HEK293 (cell line): ENCODE measurements around the gene RAB17.

Experiments
- CTCF ChIA-PET: fragments of 350-600 bp; formaldehyde crosslinking; extraction: SDS; loops from one replicate; lab custom pipeline; 2021; ENCODE audit warnings: antibody characterized with exemption; lab: Yijun Ruan, JAX
- POLR2A ChIA-PET: fragments of 300-600 bp; formaldehyde crosslinking; extraction: SDS; loops from one replicate; lab custom pipeline; 2020; ENCODE audit warnings: antibody characterized with exemption, inconsistent platforms; lab: Yijun Ruan, JAX
- H3K27ac ChIP-seq: fragments of 200-500 bp; sonication (Bioruptor generic); 2 replicates; pipeline ENCODE4 v1.5.1; 2014; ENCODE audit warnings: low read depth, low read length, control low read depth, inconsistent platforms; ENCODE audit errors: extremely low read depth
- H3K36me3 ChIP-seq, 2 experiments: fragments of 200-500 bp in 1 of 2; sonication (Bioruptor generic) in 1 of 2; 1 replicate in 1 of 2; 2 replicates in 1 of 2; pipeline ENCODE4 v1.5.1; 2014 to 2017; ENCODE audit warnings: inconsistent platforms in 2 of 2, low read length in 2 of 2; ENCODE audit not compliant: control insufficient read depth in 2 of 2, insufficient read depth in 1 of 2
- H3K4me1 ChIP-seq: fragments of 200-500 bp; sonication (Bioruptor generic); 2 replicates; pipeline ENCODE4 v1.5.1; 2014; ENCODE audit warnings: mild to moderate bottlenecking, low read length, inconsistent platforms; ENCODE audit not compliant: control insufficient read depth, insufficient read depth
- H3K4me3 ChIP-seq: 2 replicates; pipeline ENCODE4 v1.5.1; 2011; ENCODE audit warnings: low read depth, mild to moderate bottlenecking, control low read depth, low read length, moderate library complexity
- H3K9me3 ChIP-seq: fragments of 200-500 bp; sonication (Bioruptor generic); 2 replicates; pipeline ENCODE4 v1.5.1; 2014; ENCODE audit warnings: low read depth, low read length, inconsistent platforms; ENCODE audit not compliant: control insufficient read depth, insufficient read depth
- GFI1B ChIP-seq: fragments of 450-650 bp; formaldehyde crosslinking; IDR thresholded peaks from 2 replicates; pipeline ENCODE4 v1.5.1; 2016; ENCODE audit warnings: missing biosample characterization, missing genetic modification characterization
- SCRT2 ChIP-seq: fragments of 450-650 bp; formaldehyde crosslinking; IDR thresholded peaks from 2 replicates; pipeline ENCODE4 v1.5.1; 2016; ENCODE audit warnings: missing biosample characterization, missing genetic modification characterization
- SP7 ChIP-seq: fragments of 450-650 bp; formaldehyde crosslinking; IDR thresholded peaks from 2 replicates; pipeline ENCODE4 v1.5.1; 2016; ENCODE audit warnings: missing biosample characterization, missing genetic modification characterization
- ZFHX2 ChIP-seq: fragments of 450-650 bp; formaldehyde crosslinking; conservative IDR thresholded peaks from 2 replicates; pipeline ENCODE4 v1.5.1; 2016; ENCODE audit warnings: missing biosample characterization, missing genetic modification characterization
- ZNF221 ChIP-seq: fragments of 450-650 bp; formaldehyde crosslinking; IDR thresholded peaks from 2 replicates; pipeline ENCODE4 v1.5.1; 2017; ENCODE audit warnings: missing biosample characterization, missing genetic modification characterization, borderline replicate concordance
- ZNF302 ChIP-seq: fragments of 450-650 bp; formaldehyde crosslinking; IDR thresholded peaks from 2 replicates; pipeline ENCODE4 v1.5.1; 2016; ENCODE audit warnings: missing biosample characterization, missing genetic modification characterization, low read depth
- ZNF473 ChIP-seq: fragments of 450-650 bp; formaldehyde crosslinking; IDR thresholded peaks from 2 replicates; pipeline ENCODE4 v1.5.1; 2017; ENCODE audit warnings: missing biosample characterization, missing genetic modification characterization
- ZNF529 ChIP-seq: fragments of 450-650 bp; formaldehyde crosslinking; IDR thresholded peaks from 2 replicates; pipeline ENCODE4 v1.5.1; 2017; ENCODE audit warnings: missing genetic modification characterization, missing biosample characterization; ENCODE audit not compliant: insufficient replicate concordance
- ZNF548 ChIP-seq: fragments of 450-650 bp; formaldehyde crosslinking; IDR thresholded peaks from 2 replicates; pipeline ENCODE4 v1.5.1; 2016; ENCODE audit warnings: missing biosample characterization, missing genetic modification characterization
- ZNF596 ChIP-seq: fragments of 450-650 bp; IDR thresholded peaks from 2 replicates; pipeline ENCODE4 v1.5.0; 2018; ENCODE audit warnings: missing biosample characterization, mild to moderate bottlenecking, missing genetic modification characterization, moderate library complexity
- ZNF600 ChIP-seq: fragments of 450-650 bp; formaldehyde crosslinking; IDR thresholded peaks from 2 replicates; pipeline ENCODE4 v1.5.1; 2016; ENCODE audit warnings: missing biosample characterization, missing genetic modification characterization
- ZNF610 ChIP-seq: fragments of 450-650 bp; formaldehyde crosslinking; IDR thresholded peaks from 2 replicates; pipeline ENCODE4 v1.5.1; 2016; ENCODE audit warnings: missing biosample characterization, missing genetic modification characterization, borderline replicate concordance
- ZNF776 ChIP-seq: fragments of 450-650 bp; formaldehyde crosslinking; IDR thresholded peaks from 2 replicates; pipeline ENCODE4 v1.5.0; 2017; ENCODE audit warnings: missing biosample characterization, missing genetic modification characterization, borderline replicate concordance
- TF ChIP-seq, protein P1 (sequence below): fragments of 450-650 bp; formaldehyde crosslinking; IDR thresholded peaks from 2 replicates; pipeline ENCODE4 v1.5.1; 2016; ENCODE audit warnings: missing biosample characterization, missing genetic modification characterization
- TF ChIP-seq, protein P2 (sequence below): fragments of 450-650 bp; formaldehyde crosslinking; IDR thresholded peaks from 2 replicates; pipeline ENCODE4 v1.5.1; 2016; ENCODE audit warnings: missing biosample characterization, missing genetic modification characterization
- TF ChIP-seq, protein P3 (sequence below): fragments of 450-650 bp; formaldehyde crosslinking; IDR thresholded peaks from 2 replicates; pipeline ENCODE4 v1.5.1; 2017; ENCODE audit warnings: missing biosample characterization, missing genetic modification characterization

The RAB17 gene

DNA sequence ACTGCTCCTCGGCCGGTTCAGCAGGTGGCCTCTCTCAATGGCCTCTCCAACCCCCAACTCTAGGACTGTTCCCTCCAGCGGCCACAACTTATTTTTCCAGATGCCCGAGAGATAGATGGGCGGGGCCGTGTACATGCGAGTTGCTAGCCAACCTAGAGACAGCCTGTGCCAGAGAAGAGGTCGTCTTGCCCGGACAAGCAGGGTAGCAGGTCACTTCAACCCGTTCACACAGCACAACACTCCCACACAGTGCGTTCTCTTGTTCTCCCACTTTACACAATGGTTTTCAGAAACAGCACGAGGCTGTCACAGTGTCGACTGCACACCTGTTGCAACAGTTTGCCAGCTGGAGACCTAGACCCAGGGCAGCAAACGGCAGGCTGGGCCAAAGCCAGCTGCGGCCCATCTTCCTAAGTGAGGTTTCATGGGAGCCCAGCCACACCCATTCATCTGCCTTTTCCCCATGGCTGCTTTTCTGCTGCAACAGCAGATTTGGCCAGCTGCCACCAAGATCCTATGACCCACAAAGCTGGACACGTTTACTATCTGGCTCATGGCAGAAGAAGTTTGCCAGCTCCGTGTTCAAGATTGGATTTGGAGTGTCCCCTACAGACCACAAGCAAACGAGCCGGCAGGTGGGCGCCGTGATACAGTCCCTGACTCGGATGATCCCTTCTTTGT lies 31.4 kb downstream of the RAB17 start:
- Histone ChIP-seq H3K27ac (no peak overlapping the region), H3K36me3 (no peaks in the 10 kb centered on the region), H3K4me3 (no peak overlapping the region), H3K4me1 (no peaks in the 10 kb centered on the region), H3K9me3 (no peaks in the 10 kb centered on the region)
- ChIA-PET CTCF (interaction anchor here (2.6 to 5.0 kb wide), 2 partner anchors 13 to 46 kb away, joined by 9 to 27 read pairs; no protein-coding TSS in a partner anchor), POLR2A (no interaction called here)
- 0 out of 2 replicates have a peak, but pooled peaks have one; percentile 30 for TF ChIP-seq SCRT2
- TF ChIP-seq ZNF302 (tag by site-specific recombination), result no peak
- TF ChIP-seq ZNF473, result no peak
- no peak for TF ChIP-seq ZNF776 (tag by site-specific recombination)
- no peak for TF ChIP-seq ZNF221 (tag by site-specific recombination)

DNA sequence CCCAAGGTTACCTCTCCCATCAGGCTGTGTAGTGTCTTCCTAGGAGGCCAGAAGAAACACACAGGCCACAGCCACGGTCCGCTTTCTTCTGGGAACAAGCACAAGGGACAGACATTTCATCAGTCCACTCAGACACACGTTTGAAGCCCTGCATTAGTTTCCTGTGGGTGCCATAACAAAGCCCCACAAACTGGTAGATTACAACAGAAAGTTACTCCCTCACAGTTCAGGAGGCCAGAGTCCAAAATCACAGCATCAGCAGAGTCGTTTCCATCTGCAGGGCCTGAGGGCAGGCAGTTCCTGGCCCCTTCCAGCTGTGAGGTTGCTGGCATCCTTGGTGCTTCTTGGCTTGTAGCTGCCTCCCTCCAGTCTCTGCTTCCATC lies 32.9 kb downstream of the RAB17 start:
- no peaks in the 10 kb centered on the region for H3K4me1 ChIP-seq
- H3K27ac ChIP-seq, result no peak overlapping the region
- H3K36me3 ChIP-seq, result no peaks in the 10 kb centered on the region
- no peaks in the 10 kb centered on the region for H3K9me3 ChIP-seq
- TF ChIP-seq, protein P1, sequence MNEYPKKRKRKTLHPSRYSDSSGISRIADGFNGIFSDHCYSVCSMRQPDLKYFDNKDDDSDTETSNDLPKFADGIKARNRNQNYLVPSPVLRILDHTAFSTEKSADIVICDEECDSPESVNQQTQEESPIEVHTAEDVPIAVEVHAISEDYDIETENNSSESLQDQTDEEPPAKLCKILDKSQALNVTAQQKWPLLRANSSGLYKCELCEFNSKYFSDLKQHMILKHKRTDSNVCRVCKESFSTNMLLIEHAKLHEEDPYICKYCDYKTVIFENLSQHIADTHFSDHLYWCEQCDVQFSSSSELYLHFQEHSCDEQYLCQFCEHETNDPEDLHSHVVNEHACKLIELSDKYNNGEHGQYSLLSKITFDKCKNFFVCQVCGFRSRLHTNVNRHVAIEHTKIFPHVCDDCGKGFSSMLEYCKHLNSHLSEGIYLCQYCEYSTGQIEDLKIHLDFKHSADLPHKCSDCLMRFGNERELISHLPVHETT, result no peak
- TF ChIP-seq ZNF600, result no peak
- TF ChIP-seq ZFHX2 (tag by site-specific recombination), result no peak
- TF ChIP-seq, protein P2, sequence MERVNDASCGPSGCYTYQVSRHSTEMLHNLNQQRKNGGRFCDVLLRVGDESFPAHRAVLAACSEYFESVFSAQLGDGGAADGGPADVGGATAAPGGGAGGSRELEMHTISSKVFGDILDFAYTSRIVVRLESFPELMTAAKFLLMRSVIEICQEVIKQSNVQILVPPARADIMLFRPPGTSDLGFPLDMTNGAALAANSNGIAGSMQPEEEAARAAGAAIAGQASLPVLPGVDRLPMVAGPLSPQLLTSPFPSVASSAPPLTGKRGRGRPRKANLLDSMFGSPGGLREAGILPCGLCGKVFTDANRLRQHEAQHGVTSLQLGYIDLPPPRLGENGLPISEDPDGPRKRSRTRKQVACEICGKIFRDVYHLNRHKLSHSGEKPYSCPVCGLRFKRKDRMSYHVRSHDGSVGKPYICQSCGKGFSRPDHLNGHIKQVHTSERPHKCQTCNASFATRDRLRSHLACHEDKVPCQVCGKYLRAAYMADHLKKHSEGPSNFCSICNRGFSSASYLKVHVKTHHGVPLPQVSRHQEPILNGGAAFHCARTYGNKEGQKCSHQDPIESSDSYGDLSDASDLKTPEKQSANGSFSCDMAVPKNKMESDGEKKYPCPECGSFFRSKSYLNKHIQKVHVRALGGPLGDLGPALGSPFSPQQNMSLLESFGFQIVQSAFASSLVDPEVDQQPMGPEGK, result no peak
- no peak for TF ChIP-seq GFI1B (tag by site-specific recombination)
- TF ChIP-seq ZNF610 (tag by site-specific recombination), result no peak
- no peak for TF ChIP-seq SP7 (tag by site-specific recombination)
- TF ChIP-seq, protein P3, sequence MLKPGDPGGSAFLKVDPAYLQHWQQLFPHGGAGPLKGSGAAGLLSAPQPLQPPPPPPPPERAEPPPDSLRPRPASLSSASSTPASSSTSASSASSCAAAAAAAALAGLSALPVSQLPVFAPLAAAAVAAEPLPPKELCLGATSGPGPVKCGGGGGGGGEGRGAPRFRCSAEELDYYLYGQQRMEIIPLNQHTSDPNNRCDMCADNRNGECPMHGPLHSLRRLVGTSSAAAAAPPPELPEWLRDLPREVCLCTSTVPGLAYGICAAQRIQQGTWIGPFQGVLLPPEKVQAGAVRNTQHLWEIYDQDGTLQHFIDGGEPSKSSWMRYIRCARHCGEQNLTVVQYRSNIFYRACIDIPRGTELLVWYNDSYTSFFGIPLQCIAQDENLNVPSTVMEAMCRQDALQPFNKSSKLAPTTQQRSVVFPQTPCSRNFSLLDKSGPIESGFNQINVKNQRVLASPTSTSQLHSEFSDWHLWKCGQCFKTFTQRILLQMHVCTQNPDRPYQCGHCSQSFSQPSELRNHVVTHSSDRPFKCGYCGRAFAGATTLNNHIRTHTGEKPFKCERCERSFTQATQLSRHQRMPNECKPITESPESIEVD, result no peak
- TF ChIP-seq ZNF548 (tag by site-specific recombination), result no peak
- POLR2A ChIA-PET, result no interaction called here
- CTCF ChIA-PET, result interaction anchor here (0.6 to 3.8 kb wide), 3 partner anchors 14 to 234 kb away, joined by 4 to 30 read pairs (median 9); no protein-coding TSS in a partner anchor
- no peak overlapping the region for H3K4me3 ChIP-seq

DNA sequence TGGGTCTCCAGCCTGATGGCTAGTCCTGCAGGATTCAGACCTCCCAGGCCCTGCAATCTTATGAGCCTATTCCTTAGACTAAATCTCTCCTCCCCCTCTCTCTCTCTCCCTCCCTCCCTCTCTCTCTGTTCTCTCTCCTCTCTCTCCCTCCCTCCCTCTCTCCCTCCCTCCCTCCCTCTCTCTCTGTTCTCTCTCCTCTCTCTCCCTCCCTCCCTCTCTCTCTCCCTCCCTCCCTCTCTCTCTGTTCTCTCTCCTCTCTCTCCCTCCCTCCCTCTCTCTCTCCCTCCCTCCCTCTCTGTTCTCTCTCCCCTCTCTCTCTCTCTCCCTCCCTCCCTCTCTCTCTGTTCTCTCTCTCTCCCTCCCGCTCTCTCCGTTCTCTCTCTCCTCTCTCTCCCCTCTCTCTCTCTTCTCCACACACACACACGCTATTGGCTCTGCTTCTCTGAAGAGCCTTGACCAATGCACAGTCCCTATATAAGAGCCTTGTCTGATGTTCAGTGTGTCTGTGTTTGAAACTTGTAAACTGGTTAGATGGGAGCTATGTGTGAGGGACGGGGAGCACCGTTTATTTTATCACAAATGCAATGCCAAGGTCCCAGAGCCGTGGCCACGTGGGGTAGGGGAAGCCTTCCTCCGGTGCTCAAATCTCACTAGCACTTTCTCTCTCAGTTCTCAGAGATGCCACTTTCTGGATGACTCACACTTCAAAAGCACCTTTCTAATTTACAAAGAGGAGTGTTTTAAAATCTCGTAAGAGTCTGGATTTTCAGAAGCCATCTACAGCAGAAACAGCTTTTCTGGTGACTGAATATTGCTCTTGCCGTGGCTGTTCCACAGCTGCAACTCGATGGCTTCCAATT lies 33.5 kb downstream of the RAB17 start:
- no peaks in the 10 kb centered on the region for H3K9me3 ChIP-seq
- ChIA-PET CTCF (interaction anchor here (0.6 to 3.8 kb wide), 4 partner anchors 15 to 234 kb away, joined by 4 to 30 read pairs (median 9); no protein-coding TSS in a partner anchor), POLR2A (no interaction called here)
- TF ChIP-seq ZNF529 (tag by site-specific recombination) (no peak), ZNF596 (tag by site-specific recombination) (peak; percentile 72)
- no peak overlapping the region for H3K4me3 ChIP-seq
- H3K36me3 ChIP-seq, result no peaks in the 10 kb centered on the region
- no peak overlapping the region for H3K27ac ChIP-seq
- H3K4me1 ChIP-seq, result no peaks in the 10 kb centered on the region
